ENCODE data around the gene GBF1.

GRCh38 chr10:102225646-102226541 is 19.4 kb upstream of the GBF1 start, which contains the start of gene ELOVL3:
- TF ChIP-seq, protein P1, sequence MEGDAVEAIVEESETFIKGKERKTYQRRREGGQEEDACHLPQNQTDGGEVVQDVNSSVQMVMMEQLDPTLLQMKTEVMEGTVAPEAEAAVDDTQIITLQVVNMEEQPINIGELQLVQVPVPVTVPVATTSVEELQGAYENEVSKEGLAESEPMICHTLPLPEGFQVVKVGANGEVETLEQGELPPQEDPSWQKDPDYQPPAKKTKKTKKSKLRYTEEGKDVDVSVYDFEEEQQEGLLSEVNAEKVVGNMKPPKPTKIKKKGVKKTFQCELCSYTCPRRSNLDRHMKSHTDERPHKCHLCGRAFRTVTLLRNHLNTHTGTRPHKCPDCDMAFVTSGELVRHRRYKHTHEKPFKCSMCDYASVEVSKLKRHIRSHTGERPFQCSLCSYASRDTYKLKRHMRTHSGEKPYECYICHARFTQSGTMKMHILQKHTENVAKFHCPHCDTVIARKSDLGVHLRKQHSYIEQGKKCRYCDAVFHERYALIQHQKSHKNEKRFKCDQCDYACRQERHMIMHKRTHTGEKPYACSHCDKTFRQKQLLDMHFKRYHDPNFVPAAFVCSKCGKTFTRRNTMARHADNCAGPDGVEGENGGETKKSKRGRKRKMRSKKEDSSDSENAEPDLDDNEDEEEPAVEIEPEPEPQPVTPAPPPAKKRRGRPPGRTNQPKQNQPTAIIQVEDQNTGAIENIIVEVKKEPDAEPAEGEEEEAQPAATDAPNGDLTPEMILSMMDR (IDR thresholded peaks at IDR 0.05) = peak in 3 of 6 experiments; percentile 2 to 13 (median 2)
- TF ChIP-seq POLR2A (IDR thresholded peaks at IDR 0.05) = no peak

Data from thyroid gland (tissue), 4 donors.